HG02623 (cell line): ENCODE measurements around the gene WNT11.

Source experiments
- ATAC-seq: cut with Tn5 transposase; IDR thresholded peaks from one replicate; pipeline ENCODE4 v1.9.1; 2021; ENCODE audit warnings: moderate library complexity; ENCODE audit not compliant: unreplicated experiment

The WNT11 gene

DNA sequence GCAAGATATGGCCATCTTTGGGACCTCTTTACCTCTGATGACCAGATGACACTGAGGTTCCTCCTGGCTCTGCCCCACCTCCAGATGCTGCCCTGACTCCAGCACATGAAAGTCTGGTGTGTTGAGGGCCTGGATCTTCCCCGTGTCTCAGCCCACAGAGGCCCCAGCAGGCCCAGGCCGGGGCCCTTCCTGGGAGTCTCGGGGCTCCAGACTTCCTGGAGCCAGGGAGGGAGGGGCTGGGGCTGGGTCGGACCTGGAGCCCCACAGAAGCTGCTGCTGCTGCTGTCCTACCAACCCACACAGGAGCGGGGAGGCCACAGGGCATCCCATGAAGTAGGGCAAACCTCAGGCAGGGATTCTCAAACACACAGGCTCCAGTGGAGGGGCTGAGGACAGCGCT lies 32.2 kb upstream of the WNT11 start:
- no peak for ATAC-seq

DNA sequence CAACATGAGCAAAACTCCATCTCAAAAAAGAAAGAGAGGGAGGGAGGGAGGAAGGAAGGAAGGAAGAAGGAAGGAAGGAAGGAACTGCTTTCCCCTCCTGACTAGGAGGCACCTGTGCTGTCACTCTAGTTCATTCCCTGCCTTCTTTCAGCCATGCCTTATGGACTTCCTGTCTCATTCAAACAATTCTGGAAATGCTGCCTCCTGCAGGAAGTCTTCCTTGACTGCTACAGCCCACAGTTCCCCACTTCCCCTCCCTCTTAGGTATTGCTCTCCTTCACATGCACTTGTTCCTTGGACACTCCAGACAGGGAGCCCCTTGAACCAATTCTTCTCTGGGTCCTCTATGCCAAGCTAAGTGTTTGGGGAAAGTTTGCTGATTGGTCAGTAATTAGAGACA lies 31.6 kb upstream of the WNT11 start:
- ATAC-seq = no peak

DNA sequence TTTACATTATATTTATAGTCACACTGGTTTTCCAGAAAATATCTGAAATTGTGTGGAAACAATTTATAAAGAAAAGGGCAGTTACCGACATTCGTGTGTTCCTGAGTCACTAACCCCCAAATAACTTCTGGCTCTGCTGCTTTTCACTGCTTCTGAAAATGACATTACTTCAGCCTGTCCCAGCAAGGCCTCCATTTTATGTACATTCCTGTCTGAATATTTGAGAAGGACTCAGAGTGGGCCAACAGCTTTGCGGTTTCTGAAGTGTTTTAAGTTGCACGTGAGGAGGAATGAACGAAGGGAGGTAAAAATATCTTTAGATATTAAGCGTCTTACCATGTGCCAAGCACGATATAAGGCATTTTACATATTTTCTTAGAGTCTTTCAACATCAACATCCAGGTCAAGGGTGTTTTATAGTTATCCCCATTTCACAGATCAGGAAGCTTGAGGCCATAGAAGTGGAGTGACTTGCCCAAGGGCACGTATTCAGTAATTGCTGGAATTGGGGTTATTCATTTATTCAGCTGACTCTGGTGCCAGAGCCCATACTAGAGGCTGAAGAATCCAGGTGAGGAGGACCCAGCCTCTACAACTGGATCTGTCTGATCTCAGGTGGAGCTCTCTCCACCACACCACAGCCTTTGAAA lies 30.8 kb upstream of the WNT11 start:
- no peak for ATAC-seq

DNA sequence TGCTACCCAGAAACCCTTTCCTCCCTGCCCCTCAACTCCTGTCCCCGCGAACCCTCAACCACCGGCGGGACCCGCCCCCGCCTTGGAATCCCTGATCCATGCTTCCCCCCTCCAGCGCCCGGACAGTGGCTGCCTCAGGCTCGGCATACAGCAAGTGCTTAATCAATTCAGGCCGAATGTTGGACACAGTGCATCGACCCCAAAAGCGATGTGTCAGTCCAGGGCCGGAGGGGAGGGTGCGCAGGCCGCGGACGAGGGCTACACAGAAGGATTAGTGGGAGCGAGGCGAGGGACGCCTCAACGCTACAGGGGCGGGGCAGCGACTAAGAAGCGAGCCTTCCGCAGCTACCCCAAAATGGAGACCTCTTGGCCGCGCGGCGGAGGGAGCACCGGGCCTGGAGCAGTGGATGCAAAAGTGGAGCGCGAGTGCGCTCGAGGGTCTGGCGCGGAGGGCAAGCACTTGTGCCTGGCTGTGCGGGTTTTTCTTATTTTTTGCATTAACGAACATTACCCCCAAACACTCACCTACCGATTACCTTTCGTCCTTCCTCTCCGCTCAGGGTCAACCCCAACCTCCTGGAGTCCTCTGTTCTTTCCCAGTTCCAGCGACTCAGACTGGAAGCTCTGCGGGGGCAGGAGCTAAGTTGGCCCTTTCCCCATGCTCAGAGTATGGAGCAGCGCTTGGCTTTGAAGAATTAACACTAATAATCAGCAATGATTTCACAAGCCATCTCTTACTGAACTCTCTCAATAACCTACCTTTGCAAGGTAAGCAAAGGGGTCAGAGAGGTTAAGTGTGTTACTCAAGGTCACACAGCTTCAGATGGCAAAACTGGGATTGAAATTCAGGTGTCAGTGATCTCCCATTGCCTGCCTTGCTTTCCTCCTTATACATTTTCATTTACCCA lies 30.0 kb upstream of the WNT11 start:
- peak; percentile 7 for ATAC-seq

- ATAC-seq = peak; percentile 62
Observed at GRCh38 chr11:76235233-76236091, 29.2 kb upstream of the WNT11 start.

GRCh38 chr11:76234416-76235232 lies 28.3 kb upstream of the WNT11 start:
- peak; percentile 3 for ATAC-seq

DNA sequence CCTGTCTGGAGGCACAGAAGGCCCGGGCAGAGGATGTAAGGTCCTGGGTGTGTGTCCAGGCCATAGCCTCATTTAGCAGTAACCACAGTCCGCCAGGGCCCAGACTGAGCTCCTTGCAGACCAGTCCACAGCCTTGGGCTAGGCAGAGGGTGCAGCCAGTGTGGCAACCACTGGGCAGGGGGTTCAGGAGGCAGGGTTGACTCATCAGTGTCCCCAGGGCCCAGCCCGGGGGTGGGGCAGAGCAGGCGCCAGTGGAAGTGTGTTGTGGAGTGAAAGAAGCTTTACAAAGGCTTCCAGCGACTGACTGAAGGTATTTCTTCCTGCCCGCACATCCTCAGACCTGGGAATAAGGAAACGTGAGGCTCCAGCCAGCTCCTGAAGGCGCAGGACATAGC lies 27.7 kb upstream of the WNT11 start:
- no peak for ATAC-seq

DNA sequence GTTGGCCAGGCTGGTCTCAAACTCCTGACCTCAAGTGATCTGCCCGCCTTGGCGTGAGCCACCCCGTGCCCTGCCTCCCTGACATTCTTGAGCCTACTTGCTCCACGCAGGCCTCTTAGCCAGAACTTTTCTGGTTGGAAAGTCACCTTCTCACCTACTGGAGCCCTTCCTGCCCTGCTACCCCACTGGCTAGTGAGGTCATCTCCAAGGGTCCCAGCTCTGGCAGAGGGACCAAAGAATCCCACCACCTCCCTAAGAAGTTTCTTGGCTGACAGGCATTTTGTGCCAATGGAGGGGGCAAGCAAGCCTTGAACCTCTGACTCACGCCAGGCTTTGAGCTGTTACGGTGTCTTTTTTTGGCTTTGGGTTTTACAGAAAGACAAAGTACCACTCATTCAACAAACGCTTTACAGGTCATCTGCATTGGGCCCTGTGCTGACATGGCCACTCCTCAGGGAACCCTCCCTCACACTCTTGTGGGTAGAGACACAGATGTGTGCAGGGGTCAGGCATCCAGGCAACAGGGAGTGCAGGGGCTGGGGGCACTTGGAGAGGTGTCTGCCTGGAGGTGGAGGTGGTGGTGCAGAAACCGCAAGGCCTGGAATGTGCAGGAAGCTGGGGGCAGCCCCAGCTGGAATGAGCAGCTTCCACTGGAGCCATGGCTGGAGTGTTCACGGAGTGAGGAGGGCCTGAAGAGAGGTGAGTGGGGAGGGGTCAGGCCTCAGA lies 27.1 kb upstream of the WNT11 start:
- no peak for ATAC-seq

DNA sequence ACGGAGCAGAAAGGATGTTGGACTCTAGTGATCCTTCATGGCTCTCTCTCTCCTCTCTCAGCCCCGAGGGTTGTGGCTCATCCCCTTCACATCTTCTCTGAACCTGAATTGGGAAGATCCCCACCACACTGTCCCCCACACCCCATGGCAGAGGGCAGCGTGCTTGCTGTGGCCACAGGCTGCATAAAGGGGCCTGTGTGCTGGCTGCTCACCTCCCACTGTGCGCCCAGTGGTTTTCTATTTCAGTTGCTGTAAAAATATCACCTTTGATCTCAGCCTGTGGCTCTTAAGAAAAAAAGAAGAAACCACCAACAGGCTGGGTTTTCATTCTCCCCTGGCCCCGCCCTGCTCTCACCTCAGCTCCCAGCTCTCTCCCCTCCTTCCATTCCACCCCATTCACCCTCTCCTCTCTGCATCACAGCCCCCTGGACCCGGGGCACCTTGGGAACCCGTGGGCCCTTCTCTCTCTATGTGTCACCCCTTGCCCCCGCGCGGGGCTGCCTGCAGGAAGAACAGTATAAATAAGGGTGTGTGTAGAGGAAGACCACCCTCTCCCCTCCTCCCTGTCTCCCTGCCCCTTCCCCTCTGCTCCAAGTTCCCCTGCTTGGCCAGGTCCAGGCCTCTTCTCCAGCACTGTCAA lies 25.8 kb upstream of the WNT11 start:
- no peak for ATAC-seq

DNA sequence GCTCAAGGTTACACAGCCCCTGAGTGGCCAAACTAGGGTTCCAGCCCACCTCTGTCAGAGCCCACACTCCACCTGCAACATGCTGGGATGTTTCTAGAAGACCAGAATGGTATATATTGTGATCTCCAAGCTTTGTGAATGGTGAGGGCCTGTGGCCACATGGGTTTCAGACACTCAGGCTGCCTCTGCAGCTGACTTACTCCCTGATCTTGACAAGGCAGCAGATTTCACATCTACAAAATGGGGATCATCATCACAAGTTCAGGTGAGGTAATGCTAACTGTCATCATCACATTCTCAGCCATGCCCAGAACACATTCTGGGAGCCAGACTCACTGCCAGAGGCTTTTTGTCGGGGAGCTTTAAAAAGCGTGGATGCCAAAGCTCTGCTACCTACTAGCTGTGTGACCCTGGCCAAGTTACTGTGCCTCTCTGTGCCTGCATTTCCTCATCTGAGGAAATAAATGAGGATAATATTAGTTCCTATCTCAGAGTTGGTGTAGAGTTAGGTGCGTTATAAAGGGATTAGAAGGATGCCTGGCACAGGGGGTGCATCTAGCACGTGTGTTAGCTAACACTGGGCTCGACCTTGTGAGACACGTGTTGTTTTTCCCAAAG lies 24.9 kb upstream of the WNT11 start:
- no peak for ATAC-seq

DNA sequence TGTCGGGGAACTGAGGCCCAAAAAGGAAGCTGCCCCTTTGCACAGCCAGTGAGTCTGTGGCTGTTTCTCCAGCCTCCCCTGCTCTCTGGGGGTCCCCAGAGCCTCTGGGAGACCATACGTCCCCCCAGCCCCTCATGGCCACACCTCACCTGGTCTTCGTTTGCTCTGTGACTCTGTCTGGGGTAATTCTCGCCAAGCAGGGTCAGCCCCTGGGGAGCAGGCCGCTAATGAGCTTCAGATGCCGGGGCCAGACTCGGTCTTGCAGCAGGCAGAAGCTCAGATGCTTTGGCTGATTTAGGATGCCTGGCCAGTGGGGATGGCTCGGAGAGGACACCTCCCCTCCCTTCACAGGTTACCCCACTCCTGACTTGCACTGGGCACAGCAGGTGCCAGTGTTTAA lies 24.1 kb upstream of the WNT11 start:
- no peak for ATAC-seq

- ATAC-seq = no peak
Observed at GRCh38 chr11:76229690-76230240, 23.5 kb upstream of the WNT11 start.

- ATAC-seq = no peak
Observed at GRCh38 chr11:76228875-76229149, 22.5 kb upstream of the WNT11 start.

DNA sequence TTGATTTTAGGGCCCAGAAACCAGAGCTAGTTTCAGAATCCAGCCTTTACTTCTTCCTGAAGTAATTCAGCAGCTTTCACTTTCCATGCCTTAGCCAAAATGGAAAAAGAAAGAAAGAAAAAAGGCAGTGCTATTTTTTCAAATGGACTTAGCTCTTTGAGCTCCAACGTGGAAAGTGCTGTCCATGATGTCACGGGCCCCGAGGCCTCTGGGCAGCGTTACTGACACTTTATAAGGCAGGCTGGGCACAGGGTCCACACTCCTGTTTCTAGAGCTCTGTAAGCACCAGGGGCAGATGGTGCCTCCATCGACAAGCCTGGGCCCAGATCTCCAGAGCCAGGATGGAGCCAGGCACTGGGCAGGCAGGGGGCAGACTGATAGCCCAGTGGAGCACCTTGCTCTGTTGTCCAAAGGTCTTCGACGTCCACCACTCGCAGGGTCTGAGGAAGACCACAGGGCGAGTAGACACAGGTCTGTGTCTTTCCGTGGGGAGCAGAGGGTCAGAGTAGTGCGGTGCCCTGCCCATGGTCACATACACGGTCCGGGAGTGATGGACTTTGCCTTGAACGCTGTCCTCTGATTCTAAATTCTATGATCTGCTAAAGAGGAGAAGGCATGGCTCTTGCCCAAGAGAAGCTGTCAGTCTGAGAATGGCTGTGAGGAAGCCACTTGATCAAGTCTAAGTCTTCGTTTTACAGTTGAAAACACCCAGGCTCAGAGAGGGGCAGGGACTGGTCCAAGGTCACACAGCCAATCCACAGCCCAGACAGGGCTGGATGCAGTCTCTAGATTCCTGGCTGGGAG lies 22.0 kb upstream of the WNT11 start:
- no peak for ATAC-seq

- no peak for ATAC-seq
Observed at GRCh38 chr11:76226626-76227025, 20.3 kb upstream of the WNT11 start.

DNA sequence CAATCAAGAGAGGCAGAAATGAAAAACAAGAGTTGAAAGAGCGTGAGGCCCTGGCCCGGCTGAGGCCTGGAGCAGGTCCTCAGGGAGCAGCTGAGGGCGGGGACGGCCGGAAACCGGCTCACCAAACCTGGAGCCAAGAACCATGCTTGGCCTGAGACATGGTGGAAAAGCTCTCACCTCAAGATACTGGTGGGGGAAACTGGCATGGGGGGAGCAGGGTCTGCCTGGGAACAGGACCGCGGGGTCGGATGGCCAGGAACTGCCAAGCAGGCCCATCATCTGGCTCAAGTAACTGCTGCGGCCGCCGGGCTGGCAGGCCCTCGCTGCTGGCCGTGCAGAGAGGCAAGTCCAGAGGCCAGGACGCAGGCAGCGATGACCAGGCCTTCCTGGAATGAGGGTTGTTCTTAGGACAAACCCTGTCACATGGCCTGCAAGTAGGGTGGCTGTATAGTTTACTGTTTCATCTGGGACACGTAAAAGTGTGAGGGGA lies 18.9 kb upstream of the WNT11 start:
- ATAC-seq = no peak

DNA sequence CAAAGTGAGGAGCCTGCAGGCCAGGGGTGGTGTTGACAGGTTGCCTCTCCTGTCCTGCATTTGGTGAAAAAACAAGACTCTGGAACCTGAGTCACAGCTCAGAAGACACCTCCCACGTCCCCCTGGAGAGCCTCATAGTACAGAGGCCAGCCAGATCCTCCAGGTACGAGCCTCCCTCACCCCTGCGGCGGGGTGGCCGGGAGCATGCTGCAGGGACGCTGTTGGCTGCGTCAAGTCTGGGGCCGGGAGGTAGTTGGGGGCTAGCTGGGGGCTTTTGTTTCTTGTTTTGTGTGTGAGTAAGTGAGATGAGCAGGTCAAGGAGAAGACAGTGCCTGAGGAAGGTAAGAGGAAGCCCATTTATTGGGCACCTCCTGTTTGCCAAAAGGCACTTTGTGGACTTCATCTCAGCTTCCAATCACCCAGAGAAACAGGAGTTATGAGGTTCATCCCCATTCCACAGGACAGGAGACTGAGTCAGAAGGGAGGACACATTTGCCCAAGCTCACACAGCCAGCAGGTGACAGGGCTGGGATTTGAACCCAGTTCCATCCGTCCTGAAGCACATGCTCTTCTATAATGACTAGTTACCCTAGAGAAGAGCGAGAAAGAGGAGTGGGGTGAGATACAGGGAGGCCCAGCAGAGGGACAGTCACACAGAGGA lies 18.3 kb upstream of the WNT11 start:
- ATAC-seq = no peak

GRCh38 chr11:76221365-76221764 lies 15.1 kb upstream of the WNT11 start:
- ATAC-seq = no peak
